ENCODE results near the gene PIK3C2A.

DNA sequence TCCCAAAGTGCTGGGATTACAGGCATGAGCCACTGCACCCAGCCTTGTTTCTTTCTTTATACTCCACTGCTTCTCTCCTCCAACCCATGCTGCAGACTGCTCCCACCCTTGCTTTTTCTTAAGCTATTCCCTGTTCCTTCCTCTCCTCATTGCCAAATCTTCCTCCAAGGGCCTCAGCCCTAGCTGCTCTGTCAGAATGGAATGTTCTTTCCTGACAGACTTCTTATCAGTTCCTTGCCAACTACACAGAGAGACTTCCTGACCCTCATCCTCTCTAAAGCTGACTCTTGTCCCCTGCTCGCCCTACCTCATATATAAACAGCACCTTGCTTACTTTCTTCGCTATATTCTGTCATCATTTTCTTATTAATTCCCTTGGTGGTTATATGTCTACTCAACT, 16.9 kb upstream of the PIK3C2A start:
- no peak for TF ChIP-seq NFIC (IDR thresholded peaks at IDR 0.05; ENCODE audit: low read depth, low read length)
- TF ChIP-seq RBBP5 (conservative IDR thresholded peaks at IDR 0.05): no peak
- TF ChIP-seq, protein P1, sequence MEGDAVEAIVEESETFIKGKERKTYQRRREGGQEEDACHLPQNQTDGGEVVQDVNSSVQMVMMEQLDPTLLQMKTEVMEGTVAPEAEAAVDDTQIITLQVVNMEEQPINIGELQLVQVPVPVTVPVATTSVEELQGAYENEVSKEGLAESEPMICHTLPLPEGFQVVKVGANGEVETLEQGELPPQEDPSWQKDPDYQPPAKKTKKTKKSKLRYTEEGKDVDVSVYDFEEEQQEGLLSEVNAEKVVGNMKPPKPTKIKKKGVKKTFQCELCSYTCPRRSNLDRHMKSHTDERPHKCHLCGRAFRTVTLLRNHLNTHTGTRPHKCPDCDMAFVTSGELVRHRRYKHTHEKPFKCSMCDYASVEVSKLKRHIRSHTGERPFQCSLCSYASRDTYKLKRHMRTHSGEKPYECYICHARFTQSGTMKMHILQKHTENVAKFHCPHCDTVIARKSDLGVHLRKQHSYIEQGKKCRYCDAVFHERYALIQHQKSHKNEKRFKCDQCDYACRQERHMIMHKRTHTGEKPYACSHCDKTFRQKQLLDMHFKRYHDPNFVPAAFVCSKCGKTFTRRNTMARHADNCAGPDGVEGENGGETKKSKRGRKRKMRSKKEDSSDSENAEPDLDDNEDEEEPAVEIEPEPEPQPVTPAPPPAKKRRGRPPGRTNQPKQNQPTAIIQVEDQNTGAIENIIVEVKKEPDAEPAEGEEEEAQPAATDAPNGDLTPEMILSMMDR (IDR thresholded peaks at IDR 0.05 in 2 of 3, conservative IDR thresholded peaks at IDR 0.05 in 1 of 3; ENCODE audit: control insufficient read depth in 2 of 3, extremely low read depth in 1 of 3, insufficient read depth in 1 of 3, low read depth in 3 of 3, low read length in 3 of 3): no peak
- no peak for TF ChIP-seq EGR1 (IDR thresholded peaks at IDR 0.05; ENCODE audit: borderline replicate concordance in 1 of 2, low read depth in 2 of 2, low read length in 2 of 2)
- TF ChIP-seq NR2C1 (IDR thresholded peaks at IDR 0.05): no peak
- no peak for TF ChIP-seq CREB1 (IDR thresholded peaks at IDR 0.05; ENCODE audit: low read depth)
- no peak for TF ChIP-seq MTA3 (IDR thresholded peaks at IDR 0.05; ENCODE audit: borderline replicate concordance, low read length)
- TF ChIP-seq NFYA (IDR thresholded peaks at IDR 0.05; ENCODE audit: borderline replicate concordance, low read depth, low read length): no peak

Measured in GM12878 (cell line).